Liver (tissue), 3 donors: ENCODE measurements around the gene DUSP7.

Experiments
- FOXA1 ChIP-seq: IDR thresholded peaks from 2 replicates; pipeline ENCODE4 v1.6.1; 2016; ENCODE audit warnings: antibody characterized with exemption
- RAD21 ChIP-seq, 2 donors: IDR thresholded peaks; 2 replicates each; pipeline ENCODE4 v1.6.1; 2016; ENCODE audit warnings: antibody characterized with exemption in 2 of 2, mild to moderate bottlenecking in 2 of 2
- SP1 ChIP-seq: IDR thresholded peaks from 2 replicates; pipeline ENCODE4 v1.6.1; 2018; ENCODE audit warnings: antibody characterized with exemption, mild to moderate bottlenecking
- YY1 ChIP-seq: IDR thresholded peaks from 2 replicates; pipeline ENCODE4 v1.6.1; 2016; ENCODE audit warnings: antibody characterized with exemption, mild to moderate bottlenecking
- TF ChIP-seq, protein P1 (sequence below): fragments of 150-350 bp; IDR thresholded peaks from 2 replicates; pipeline ENCODE4 v1.5.1; 2017; ENCODE audit warnings: improper control_type of control experiment, low read depth, low read length; ENCODE audit not compliant: missing input control
- TF ChIP-seq, protein P2 (sequence below): IDR thresholded peaks from 2 replicates; pipeline ENCODE4 v1.6.1; 2016; ENCODE audit warnings: antibody characterized with exemption, mild to moderate bottlenecking
- TF ChIP-seq, protein P3 (sequence below): IDR thresholded peaks from 2 replicates; pipeline ENCODE4 v1.6.1; 2016; ENCODE audit warnings: antibody characterized with exemption
- donor health status: healthy.
- donor health status: healthy.

DNA sequence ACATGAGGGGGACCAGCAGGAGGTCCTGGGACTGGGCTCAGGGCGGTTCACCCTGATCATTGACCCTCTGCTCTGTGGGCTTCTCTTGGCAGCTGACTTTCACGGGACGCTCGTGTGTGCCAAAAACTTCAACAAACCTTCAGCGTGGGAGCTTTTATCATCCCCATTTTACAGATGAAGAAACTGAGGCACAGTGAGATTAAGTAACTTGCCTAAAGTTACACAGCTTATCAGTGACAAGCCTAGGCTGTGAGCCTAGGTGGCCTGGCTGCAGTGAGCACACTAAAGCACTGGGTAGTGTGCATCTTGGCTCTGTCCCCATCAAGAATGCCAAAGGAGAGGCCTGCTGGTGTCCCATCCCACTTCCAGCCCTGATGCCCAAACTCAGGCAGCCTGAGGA is 23.6 kb upstream of the DUSP7 start:
- TF ChIP-seq, protein P1, sequence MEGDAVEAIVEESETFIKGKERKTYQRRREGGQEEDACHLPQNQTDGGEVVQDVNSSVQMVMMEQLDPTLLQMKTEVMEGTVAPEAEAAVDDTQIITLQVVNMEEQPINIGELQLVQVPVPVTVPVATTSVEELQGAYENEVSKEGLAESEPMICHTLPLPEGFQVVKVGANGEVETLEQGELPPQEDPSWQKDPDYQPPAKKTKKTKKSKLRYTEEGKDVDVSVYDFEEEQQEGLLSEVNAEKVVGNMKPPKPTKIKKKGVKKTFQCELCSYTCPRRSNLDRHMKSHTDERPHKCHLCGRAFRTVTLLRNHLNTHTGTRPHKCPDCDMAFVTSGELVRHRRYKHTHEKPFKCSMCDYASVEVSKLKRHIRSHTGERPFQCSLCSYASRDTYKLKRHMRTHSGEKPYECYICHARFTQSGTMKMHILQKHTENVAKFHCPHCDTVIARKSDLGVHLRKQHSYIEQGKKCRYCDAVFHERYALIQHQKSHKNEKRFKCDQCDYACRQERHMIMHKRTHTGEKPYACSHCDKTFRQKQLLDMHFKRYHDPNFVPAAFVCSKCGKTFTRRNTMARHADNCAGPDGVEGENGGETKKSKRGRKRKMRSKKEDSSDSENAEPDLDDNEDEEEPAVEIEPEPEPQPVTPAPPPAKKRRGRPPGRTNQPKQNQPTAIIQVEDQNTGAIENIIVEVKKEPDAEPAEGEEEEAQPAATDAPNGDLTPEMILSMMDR = no peak
- no peak for TF ChIP-seq YY1
- TF ChIP-seq SP1 = no peak
- TF ChIP-seq, protein P2, sequence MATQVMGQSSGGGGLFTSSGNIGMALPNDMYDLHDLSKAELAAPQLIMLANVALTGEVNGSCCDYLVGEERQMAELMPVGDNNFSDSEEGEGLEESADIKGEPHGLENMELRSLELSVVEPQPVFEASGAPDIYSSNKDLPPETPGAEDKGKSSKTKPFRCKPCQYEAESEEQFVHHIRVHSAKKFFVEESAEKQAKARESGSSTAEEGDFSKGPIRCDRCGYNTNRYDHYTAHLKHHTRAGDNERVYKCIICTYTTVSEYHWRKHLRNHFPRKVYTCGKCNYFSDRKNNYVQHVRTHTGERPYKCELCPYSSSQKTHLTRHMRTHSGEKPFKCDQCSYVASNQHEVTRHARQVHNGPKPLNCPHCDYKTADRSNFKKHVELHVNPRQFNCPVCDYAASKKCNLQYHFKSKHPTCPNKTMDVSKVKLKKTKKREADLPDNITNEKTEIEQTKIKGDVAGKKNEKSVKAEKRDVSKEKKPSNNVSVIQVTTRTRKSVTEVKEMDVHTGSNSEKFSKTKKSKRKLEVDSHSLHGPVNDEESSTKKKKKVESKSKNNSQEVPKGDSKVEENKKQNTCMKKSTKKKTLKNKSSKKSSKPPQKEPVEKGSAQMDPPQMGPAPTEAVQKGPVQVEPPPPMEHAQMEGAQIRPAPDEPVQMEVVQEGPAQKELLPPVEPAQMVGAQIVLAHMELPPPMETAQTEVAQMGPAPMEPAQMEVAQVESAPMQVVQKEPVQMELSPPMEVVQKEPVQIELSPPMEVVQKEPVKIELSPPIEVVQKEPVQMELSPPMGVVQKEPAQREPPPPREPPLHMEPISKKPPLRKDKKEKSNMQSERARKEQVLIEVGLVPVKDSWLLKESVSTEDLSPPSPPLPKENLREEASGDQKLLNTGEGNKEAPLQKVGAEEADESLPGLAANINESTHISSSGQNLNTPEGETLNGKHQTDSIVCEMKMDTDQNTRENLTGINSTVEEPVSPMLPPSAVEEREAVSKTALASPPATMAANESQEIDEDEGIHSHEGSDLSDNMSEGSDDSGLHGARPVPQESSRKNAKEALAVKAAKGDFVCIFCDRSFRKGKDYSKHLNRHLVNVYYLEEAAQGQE = no peak
- TF ChIP-seq FOXA1 = no peak
- TF ChIP-seq, protein P3, sequence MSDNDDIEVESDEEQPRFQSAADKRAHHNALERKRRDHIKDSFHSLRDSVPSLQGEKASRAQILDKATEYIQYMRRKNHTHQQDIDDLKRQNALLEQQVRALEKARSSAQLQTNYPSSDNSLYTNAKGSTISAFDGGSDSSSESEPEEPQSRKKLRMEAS = no peak
- no peak for TF ChIP-seq RAD21 (IDR thresholded peaks at IDR 0.05)
